Left renal pelvis (tissue), 4 donors: ENCODE measurements around the gene ELSPBP1. TPM values are rescaled to one million over a fixed set of nuclear protein-coding genes. Genes with fewer than 3 reads are reported as not detected.
"Not testable (repeated sequence)": the region's sequence is repeated elsewhere in the genome, so short reads cannot be mapped to it uniquely, and the experiment has no call there.

Source experiments
- DNase-seq, 4 donors: peaks; one replicate each; pipeline ENCODE4 v3.0.0-alpha.2; 2013; ENCODE audit warnings: low read depth in 4 of 4, low spot score in 3 of 4
- polyA plus RNA-seq, 4 donors: library from polyadenylated mRNA; unstranded; fragments of 120-200 nt; gene quantifications; one replicate each; pipeline ENCODE4 v1.2.1, GENCODE V29; 2013; ENCODE audit not compliant: insufficient read length in 4 of 4

ELSPBP1 gene
- polyA plus RNA-seq, 4 donors = 0.46 TPM; not detected in 3

GRCh38 chr19:48041877-48042580, 47.6 kb downstream of the ELSPBP1 start:
- no peak for DNase-seq

GRCh38 chr19:48043675-48044258, 49.3 kb downstream of the ELSPBP1 start, which contains the start of gene CABP5:
Gene CABP5, minus strand, starts transcription at chr19:48044079. Its CDS starts 157 bp downstream, at chr19:48043922.
- DNase-seq = no peak

- DNase-seq = no peak
These were observed 50.1 kb downstream of the ELSPBP1 start for GRCh38 chr19:48044561-48044960.

- no peak for DNase-seq
These were observed 57.1 kb downstream of the ELSPBP1 start for GRCh38 chr19:48051335-48052033.

- no peak for DNase-seq
These were observed 58.6 kb downstream of the ELSPBP1 start for GRCh38 chr19:48053076-48053475.

- DNase-seq = no peak
These were observed 59.4 kb downstream of the ELSPBP1 start for GRCh38 chr19:48053856-48054255.

GRCh38 chr19:48059331-48059730, 64.9 kb downstream of the ELSPBP1 start:
- no peak for DNase-seq

- DNase-seq = no peak
These were observed 65.9 kb downstream of the ELSPBP1 start for GRCh38 chr19:48060381-48060780.

- no peak for DNase-seq
These were observed 67.2 kb downstream of the ELSPBP1 start for GRCh38 chr19:48061401-48062344.

GRCh38 chr19:48064509-48064908, 70.1 kb downstream of the ELSPBP1 start:
- no peak for DNase-seq

GRCh38 chr19:48069435-48069834, 75.0 kb downstream of the ELSPBP1 start:
- no peak for DNase-seq

GRCh38 chr19:48070177-48070769, 75.8 kb downstream of the ELSPBP1 start:
- DNase-seq = not testable (repeated sequence)

Other genes starting within 250 kb of the ELSPBP1 start
- gene NOP53, start 249.1 kb upstream of the ELSPBP1 start, polyA plus RNA-seq = 100 to 1,000 TPM; 363 to 439 (median 379) TPM
- 100 to 1,000 TPM; 120 to 247 (median 153) TPM for gene SELENOW, start 215.9 kb upstream of the ELSPBP1 start, polyA plus RNA-seq
- gene TPRX1, start 190.1 kb upstream of the ELSPBP1 start, polyA plus RNA-seq = not detected
- gene CRX, start 172.7 kb upstream of the ELSPBP1 start, polyA plus RNA-seq = under 1 TPM in 1 of 4 donors, not detected in 3; 0.11 TPM
- gene TPRX2, start 135.4 kb upstream of the ELSPBP1 start, polyA plus RNA-seq = not detected
- under 1 TPM in 2 of 4 donors, not detected in 2; 0.33 to 0.40 TPM for gene SULT2A1, start 108.3 kb upstream of the ELSPBP1 start, polyA plus RNA-seq
- not detected for gene BSPH1, start 2.5 kb upstream of the ELSPBP1 start, polyA plus RNA-seq
- gene CABP5, start 49.4 kb downstream of the ELSPBP1 start, polyA plus RNA-seq = not detected
- gene PLA2G4C, start 116.2 kb downstream of the ELSPBP1 start, polyA plus RNA-seq = 1 to 10 TPM; 4.0 to 5.6 (median 4.5) TPM
- gene LIG1, start 175.7 kb downstream of the ELSPBP1 start, polyA plus RNA-seq = 10 to 100 TPM; 45.5 to 69.6 (median 60.7) TPM
- gene ZSWIM9, start 176.0 kb downstream of the ELSPBP1 start, polyA plus RNA-seq = 10 to 100 TPM in 2 of 4 donors, 1 to 10 TPM in 2; 6.8 to 11.4 (median 9.3) TPM